Panc1 (cell line): ENCODE data around the gene AAK1.

Source experiments
- SIN3A ChIP-seq: IDR thresholded peaks from 2 replicates; pipeline ENCODE4 v1.6.1; 2012; ENCODE audit warnings: low read depth, mild to moderate bottlenecking, low read length, moderate library complexity, borderline replicate concordance; ENCODE audit not compliant: insufficient read depth
- TCF7L2 ChIP-seq: IDR thresholded peaks from 2 replicates; pipeline ENCODE4 v1.6.1; 2011; ENCODE audit warnings: mild to moderate bottlenecking, low read depth, low read length, inconsistent platforms
- TF ChIP-seq, protein P1 (sequence below): fragments of 450-650 bp; IDR thresholded peaks from 2 replicates; pipeline ENCODE4 v1.5.1; 2017; ENCODE audit warnings: mild to moderate bottlenecking
- TF ChIP-seq, protein P2 (sequence below), 2 experiments: IDR thresholded peaks; 2 replicates each; pipeline ENCODE4 v1.6.1; 2011 to 2012; ENCODE audit warnings: low read depth in 2 of 2, control low read depth in 1 of 2, low read length in 1 of 2, mild to moderate bottlenecking in 1 of 2, moderate library complexity in 1 of 2; ENCODE audit not compliant: insufficient read depth in 1 of 2

DNA sequence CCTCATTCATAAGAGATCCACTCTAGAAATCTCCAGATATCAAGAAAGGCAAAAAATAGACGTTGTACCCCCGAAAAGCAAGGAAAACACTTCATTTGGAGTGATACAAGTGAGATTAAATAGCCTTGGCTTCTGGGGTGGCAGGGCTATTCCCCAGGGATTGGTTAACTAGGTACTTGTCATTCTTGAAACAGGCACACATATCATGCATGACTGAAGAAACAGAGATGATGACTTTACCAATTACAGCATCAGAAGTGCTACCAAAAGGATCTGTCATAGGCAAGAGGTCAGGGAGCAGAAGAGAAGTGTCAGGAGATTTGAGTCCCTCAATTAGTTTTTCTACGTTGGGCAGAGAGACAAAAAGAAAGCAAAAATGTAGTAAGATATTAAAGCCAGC is 161.1 kb downstream of the AAK1 start:
- TF ChIP-seq, protein P1, sequence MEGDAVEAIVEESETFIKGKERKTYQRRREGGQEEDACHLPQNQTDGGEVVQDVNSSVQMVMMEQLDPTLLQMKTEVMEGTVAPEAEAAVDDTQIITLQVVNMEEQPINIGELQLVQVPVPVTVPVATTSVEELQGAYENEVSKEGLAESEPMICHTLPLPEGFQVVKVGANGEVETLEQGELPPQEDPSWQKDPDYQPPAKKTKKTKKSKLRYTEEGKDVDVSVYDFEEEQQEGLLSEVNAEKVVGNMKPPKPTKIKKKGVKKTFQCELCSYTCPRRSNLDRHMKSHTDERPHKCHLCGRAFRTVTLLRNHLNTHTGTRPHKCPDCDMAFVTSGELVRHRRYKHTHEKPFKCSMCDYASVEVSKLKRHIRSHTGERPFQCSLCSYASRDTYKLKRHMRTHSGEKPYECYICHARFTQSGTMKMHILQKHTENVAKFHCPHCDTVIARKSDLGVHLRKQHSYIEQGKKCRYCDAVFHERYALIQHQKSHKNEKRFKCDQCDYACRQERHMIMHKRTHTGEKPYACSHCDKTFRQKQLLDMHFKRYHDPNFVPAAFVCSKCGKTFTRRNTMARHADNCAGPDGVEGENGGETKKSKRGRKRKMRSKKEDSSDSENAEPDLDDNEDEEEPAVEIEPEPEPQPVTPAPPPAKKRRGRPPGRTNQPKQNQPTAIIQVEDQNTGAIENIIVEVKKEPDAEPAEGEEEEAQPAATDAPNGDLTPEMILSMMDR = no peak
- no peak for TF ChIP-seq TCF7L2
- TF ChIP-seq, protein P2, sequence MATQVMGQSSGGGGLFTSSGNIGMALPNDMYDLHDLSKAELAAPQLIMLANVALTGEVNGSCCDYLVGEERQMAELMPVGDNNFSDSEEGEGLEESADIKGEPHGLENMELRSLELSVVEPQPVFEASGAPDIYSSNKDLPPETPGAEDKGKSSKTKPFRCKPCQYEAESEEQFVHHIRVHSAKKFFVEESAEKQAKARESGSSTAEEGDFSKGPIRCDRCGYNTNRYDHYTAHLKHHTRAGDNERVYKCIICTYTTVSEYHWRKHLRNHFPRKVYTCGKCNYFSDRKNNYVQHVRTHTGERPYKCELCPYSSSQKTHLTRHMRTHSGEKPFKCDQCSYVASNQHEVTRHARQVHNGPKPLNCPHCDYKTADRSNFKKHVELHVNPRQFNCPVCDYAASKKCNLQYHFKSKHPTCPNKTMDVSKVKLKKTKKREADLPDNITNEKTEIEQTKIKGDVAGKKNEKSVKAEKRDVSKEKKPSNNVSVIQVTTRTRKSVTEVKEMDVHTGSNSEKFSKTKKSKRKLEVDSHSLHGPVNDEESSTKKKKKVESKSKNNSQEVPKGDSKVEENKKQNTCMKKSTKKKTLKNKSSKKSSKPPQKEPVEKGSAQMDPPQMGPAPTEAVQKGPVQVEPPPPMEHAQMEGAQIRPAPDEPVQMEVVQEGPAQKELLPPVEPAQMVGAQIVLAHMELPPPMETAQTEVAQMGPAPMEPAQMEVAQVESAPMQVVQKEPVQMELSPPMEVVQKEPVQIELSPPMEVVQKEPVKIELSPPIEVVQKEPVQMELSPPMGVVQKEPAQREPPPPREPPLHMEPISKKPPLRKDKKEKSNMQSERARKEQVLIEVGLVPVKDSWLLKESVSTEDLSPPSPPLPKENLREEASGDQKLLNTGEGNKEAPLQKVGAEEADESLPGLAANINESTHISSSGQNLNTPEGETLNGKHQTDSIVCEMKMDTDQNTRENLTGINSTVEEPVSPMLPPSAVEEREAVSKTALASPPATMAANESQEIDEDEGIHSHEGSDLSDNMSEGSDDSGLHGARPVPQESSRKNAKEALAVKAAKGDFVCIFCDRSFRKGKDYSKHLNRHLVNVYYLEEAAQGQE (IDR thresholded peaks at IDR 0.05; ENCODE audit: insufficient read depth in 1 of 2, low read depth in 2 of 2, low read length in 1 of 2) = no peak
- no peak for TF ChIP-seq SIN3A
